OCI-LY7 (cell line): Measurements from ENCODE around the gene PIAS4.

ENCODE experiments used
- EZH2phosphoT487 ChIP-seq: fragments of 200-600 bp; sonication (generic); IDR thresholded peaks from 2 replicates; pipeline ENCODE4 v1.6.1; 2018; ENCODE audit warnings: low read depth, borderline replicate concordance, mild to moderate bottlenecking, mixed run types, antibody characterized with exemption, low read length, moderate library complexity, mixed read lengths
- TF ChIP-seq, protein P1 (sequence below): fragments of 200-600 bp; sonication (generic); conservative IDR thresholded peaks from 2 replicates; pipeline ENCODE4 v1.5.1; 2014; ENCODE audit warnings: mild to moderate bottlenecking, antibody characterized with exemption, low read length, moderate library complexity, mixed read lengths

DNA sequence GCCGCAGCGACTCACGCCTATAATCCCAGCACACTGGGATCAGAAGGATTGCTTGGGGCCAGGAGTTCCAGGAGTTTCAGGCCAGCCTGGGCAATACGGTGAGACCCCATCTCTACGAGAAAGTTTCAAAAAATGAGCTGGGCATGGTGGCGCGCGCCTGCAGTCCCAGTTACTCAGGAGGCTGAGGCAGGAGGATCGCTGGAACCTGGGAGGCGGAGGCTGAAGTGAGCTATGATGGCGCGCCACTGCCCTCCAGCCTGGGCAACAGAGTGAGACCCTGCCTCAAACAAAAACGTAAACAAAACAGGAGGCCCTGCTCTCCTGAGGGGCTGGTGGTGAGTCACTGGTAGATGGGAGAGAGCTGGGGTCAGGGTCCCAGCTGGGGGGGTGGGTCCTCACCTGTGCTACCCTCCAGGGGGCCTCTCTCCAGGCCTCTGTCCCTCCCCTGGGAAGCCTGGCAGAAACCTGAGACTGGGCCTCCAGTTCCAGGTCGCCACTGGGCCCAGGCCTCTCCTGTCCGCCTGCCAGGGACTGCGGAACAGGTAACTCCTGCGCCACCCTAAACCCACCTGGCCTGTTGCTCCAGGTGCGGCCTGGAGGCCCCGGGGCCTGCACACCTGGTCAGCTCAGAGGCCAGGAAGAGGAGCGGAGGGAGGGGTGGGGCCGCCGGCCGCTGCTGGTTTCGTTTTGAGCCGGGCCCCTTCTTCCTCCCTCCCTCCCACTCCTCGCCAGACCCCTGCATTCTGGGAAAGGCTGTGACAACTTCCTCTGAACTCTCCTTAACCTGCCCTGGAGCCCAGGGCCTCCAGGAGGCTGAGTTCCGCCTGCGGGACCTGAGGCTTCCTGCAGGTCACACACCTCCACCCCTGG lies 76.4 kb downstream of the PIAS4 start:
- TF ChIP-seq, protein P1, sequence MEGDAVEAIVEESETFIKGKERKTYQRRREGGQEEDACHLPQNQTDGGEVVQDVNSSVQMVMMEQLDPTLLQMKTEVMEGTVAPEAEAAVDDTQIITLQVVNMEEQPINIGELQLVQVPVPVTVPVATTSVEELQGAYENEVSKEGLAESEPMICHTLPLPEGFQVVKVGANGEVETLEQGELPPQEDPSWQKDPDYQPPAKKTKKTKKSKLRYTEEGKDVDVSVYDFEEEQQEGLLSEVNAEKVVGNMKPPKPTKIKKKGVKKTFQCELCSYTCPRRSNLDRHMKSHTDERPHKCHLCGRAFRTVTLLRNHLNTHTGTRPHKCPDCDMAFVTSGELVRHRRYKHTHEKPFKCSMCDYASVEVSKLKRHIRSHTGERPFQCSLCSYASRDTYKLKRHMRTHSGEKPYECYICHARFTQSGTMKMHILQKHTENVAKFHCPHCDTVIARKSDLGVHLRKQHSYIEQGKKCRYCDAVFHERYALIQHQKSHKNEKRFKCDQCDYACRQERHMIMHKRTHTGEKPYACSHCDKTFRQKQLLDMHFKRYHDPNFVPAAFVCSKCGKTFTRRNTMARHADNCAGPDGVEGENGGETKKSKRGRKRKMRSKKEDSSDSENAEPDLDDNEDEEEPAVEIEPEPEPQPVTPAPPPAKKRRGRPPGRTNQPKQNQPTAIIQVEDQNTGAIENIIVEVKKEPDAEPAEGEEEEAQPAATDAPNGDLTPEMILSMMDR, result no peak
- TF ChIP-seq EZH2phosphoT487, result no peak
